ENCODE results near the gene ZC3H11A. TPM values are rescaled to one million over a fixed set of nuclear protein-coding genes. Genes with fewer than 3 reads are reported as not detected.
"Not testable (repeated sequence)": the region's sequence is repeated elsewhere in the genome, so short reads cannot be mapped to it uniquely, and the experiment has no call there.

ZC3H11A gene
- total RNA-seq, 1 experiment from 2014 or later = 95.9 TPM

DNA sequence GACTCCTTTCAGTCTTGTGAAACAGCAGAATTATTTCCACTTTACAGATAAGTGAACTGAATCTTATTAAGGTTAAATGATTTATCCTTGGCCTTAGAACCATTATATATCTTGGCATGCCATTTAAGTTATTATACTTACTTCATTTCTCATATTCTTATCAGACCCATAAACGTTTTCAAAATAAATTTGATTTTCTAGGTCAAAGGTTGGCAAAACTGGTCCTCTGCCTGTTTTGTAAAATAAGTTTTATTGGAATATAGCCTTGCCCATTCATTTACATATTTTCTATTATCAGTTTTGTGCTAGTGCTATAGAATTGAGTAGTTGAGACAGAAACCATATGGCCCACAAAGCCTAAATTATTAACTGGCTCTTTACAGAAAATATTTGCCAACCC, 33.1 kb downstream of the ZC3H11A start:
- H3T11ph ChIP-seq (ENCODE audit: low read length) = no peak overlapping the region
- no peaks in the 10 kb centered on the region for H3K9me3 ChIP-seq (ENCODE audit: control insufficient read depth, low read depth, low read length)
- no peak overlapping the region for H4K91ac ChIP-seq (ENCODE audit: insufficient read length, low read depth, low read length)
- H3K4ac ChIP-seq (ENCODE audit: low read depth, low read length) = no peak overlapping the region
- Mint-ChIP-seq H3K9me3 (no peaks in the 10 kb centered on the region), H3K4me3 (no peak overlapping the region), H3K27ac (no peak overlapping the region), H3K36me3 (ENCODE audit: insufficient read depth in 1 of 3, low read depth in 3 of 3) (peaks cover 36 to 79% (median 67%) of the 10 kb centered on the region in 3 experiments; a peak in 6 of 7 replicates), H3K4me1 (no peaks in the 10 kb centered on the region), H3K27me3 (ENCODE audit: low read depth) (no peaks in the 10 kb centered on the region)
- no peaks in the 10 kb centered on the region for H3K79me2 ChIP-seq (ENCODE audit: insufficient read depth, low read length)
- no peak overlapping the region for H2BK120ac ChIP-seq (ENCODE audit: low read depth, low read length, poor library complexity, severe bottlenecking)
- no peak overlapping the region for H3K23ac ChIP-seq (ENCODE audit: insufficient read length, low read depth, low read length)
- no peaks in the 10 kb centered on the region for H4K20me1 ChIP-seq (ENCODE audit: control insufficient read depth, insufficient read depth, insufficient read length)
- no peak overlapping the region for H4K5ac ChIP-seq (ENCODE audit: insufficient read length, low read depth, low read length)
- H2AFZ ChIP-seq (ENCODE audit: low read length) = no peak overlapping the region
- H3K27me3 ChIP-seq (ENCODE audit: insufficient read depth, low read length) = no peaks in the 10 kb centered on the region
- no peak overlapping the region for H3K9ac ChIP-seq (ENCODE audit: extremely low read depth, insufficient read length, low read length)
- TF ChIP-seq, protein P1, sequence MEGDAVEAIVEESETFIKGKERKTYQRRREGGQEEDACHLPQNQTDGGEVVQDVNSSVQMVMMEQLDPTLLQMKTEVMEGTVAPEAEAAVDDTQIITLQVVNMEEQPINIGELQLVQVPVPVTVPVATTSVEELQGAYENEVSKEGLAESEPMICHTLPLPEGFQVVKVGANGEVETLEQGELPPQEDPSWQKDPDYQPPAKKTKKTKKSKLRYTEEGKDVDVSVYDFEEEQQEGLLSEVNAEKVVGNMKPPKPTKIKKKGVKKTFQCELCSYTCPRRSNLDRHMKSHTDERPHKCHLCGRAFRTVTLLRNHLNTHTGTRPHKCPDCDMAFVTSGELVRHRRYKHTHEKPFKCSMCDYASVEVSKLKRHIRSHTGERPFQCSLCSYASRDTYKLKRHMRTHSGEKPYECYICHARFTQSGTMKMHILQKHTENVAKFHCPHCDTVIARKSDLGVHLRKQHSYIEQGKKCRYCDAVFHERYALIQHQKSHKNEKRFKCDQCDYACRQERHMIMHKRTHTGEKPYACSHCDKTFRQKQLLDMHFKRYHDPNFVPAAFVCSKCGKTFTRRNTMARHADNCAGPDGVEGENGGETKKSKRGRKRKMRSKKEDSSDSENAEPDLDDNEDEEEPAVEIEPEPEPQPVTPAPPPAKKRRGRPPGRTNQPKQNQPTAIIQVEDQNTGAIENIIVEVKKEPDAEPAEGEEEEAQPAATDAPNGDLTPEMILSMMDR (conservative IDR thresholded peaks at IDR 0.05) = no peak
- H3K27ac ChIP-seq (ENCODE audit: insufficient read length, low read depth, low read length) = no peak overlapping the region
- DNase-seq = no peak
- no peak overlapping the region for H3K4me2 ChIP-seq (ENCODE audit: insufficient read depth, insufficient read length, low read length)
- H3K14ac ChIP-seq (ENCODE audit: insufficient read depth, low read length) = no peak overlapping the region
- H2AK5ac ChIP-seq (ENCODE audit: insufficient read length, low read length) = no peak overlapping the region
- H2BK15ac ChIP-seq (ENCODE audit: low read depth, low read length) = no peak overlapping the region
- H3K18ac ChIP-seq (ENCODE audit: insufficient read length, low read depth, low read length) = no peak overlapping the region
- no CpG with 5 or more reads among the region's 1 CpG for WGBS (ENCODE audit: extremely low coverage, insufficient read length, low lambda C conversion rate)
- H3K23me2 ChIP-seq (ENCODE audit: insufficient read length, low read depth, low read length, poor library complexity, severe bottlenecking) = no peaks in the 10 kb centered on the region
- no peak overlapping the region for H2BK20ac ChIP-seq (ENCODE audit: low read depth, low read length, poor library complexity, severe bottlenecking)
- H2BK5ac ChIP-seq (ENCODE audit: insufficient read length, low read length) = no peak overlapping the region
- H4K8ac ChIP-seq (replicated peaks; ENCODE audit: insufficient read length, low read depth, low read length) = no peak overlapping the region
- H3K56ac ChIP-seq (ENCODE audit: insufficient read length, low read depth, low read length) = no peak overlapping the region
- no peaks in the 10 kb centered on the region for H3K79me1 ChIP-seq (ENCODE audit: insufficient read depth, low read depth, low read length, poor library complexity, severe bottlenecking)
- H2BK12ac ChIP-seq (ENCODE audit: insufficient read length, low read depth, low read length) = no peak overlapping the region
- H3K4me1 ChIP-seq (ENCODE audit: insufficient read depth, low read length) = no peaks in the 10 kb centered on the region

DNA sequence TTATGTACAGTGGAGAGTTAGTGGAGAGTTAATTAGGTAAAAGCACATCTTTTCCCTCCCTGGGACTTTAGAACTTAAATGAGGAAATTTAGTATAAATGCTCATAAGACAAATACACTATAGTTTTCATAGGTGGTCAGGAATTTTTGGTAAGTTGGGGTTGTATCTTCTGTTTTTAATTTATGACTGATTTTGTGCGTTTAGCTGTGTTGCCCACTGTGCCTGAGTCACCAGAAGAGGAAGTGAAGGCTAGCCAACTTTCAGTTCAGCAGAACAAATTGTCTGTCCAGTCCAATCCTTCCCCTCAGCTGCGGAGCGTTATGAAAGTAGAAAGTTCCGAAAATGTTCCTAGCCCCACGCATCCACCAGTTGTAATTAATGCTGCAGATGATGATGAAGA, 33.8 kb downstream of the ZC3H11A start:
- not testable (repeated sequence) for H3K9ac ChIP-seq (ENCODE audit: extremely low read depth, insufficient read length, low read length); H3K79me2 ChIP-seq (ENCODE audit: insufficient read depth, low read length); H3K23me2 ChIP-seq (ENCODE audit: insufficient read length, low read depth, low read length, poor library complexity, severe bottlenecking); H2BK15ac ChIP-seq (ENCODE audit: low read depth, low read length); H4K91ac ChIP-seq (ENCODE audit: insufficient read length, low read depth, low read length); H3T11ph ChIP-seq (ENCODE audit: low read length); DNase-seq; H3K23ac ChIP-seq (ENCODE audit: insufficient read length, low read depth, low read length); H3K14ac ChIP-seq (ENCODE audit: insufficient read depth, low read length); H2BK120ac ChIP-seq (ENCODE audit: low read depth, low read length, poor library complexity, severe bottlenecking); H2BK12ac ChIP-seq (ENCODE audit: insufficient read length, low read depth, low read length); H3K4me1 ChIP-seq (ENCODE audit: insufficient read depth, low read length); H3K4ac ChIP-seq (ENCODE audit: low read depth, low read length); H3K18ac ChIP-seq (ENCODE audit: insufficient read length, low read depth, low read length); H4K8ac ChIP-seq (replicated peaks; ENCODE audit: insufficient read length, low read depth, low read length); H3K4me1 Mint-ChIP-seq; H2AFZ ChIP-seq (ENCODE audit: low read length); H4K20me1 ChIP-seq (ENCODE audit: control insufficient read depth, insufficient read depth, insufficient read length); H3K27me3 ChIP-seq (ENCODE audit: insufficient read depth, low read length); H2BK5ac ChIP-seq (ENCODE audit: insufficient read length, low read length); H4K5ac ChIP-seq (ENCODE audit: insufficient read length, low read depth, low read length); H3K4me3 Mint-ChIP-seq; H3K27ac Mint-ChIP-seq; H3K27ac ChIP-seq (ENCODE audit: insufficient read length, low read depth, low read length); H3K9me3 ChIP-seq (ENCODE audit: control insufficient read depth, low read depth, low read length); H3K27me3 Mint-ChIP-seq (ENCODE audit: low read depth); H3K79me1 ChIP-seq (ENCODE audit: insufficient read depth, low read depth, low read length, poor library complexity, severe bottlenecking); H3K56ac ChIP-seq (ENCODE audit: insufficient read length, low read depth, low read length); H3K9me3 Mint-ChIP-seq; H2AK5ac ChIP-seq (ENCODE audit: insufficient read length, low read length); H3K4me2 ChIP-seq (ENCODE audit: insufficient read depth, insufficient read length, low read length); H2BK20ac ChIP-seq (ENCODE audit: low read depth, low read length, poor library complexity, severe bottlenecking)
- no CpG with 5 or more reads among the region's 5 CpGs for WGBS (ENCODE audit: extremely low coverage, insufficient read length, low lambda C conversion rate)
- H3K36me3 Mint-ChIP-seq (ENCODE audit: insufficient read depth in 1 of 3, low read depth in 3 of 3) = peaks cover 37 to 80% (median 68%) of the 10 kb centered on the region in 3 experiments; a peak in 6 of 7 replicates

All from H9 (cell line).